CD14-positive monocyte (primary cell): ENCODE results near the gene RHOA. TPM values are rescaled to one million over a fixed set of nuclear protein-coding genes. Genes with fewer than 3 reads are reported as not detected.

Experiments used
- DNase-seq, 3 donors: peaks; one replicate each; pipeline ENCODE4 v3.0.0-alpha.2; 2011 to 2022
- H2AFZ ChIP-seq: 2 replicates; pipeline ENCODE4 v1.6.0; 2012; ENCODE audit warnings: mild to moderate bottlenecking, low read depth, low read length, inconsistent platforms; ENCODE audit not compliant: insufficient read depth, poor library complexity, severe bottlenecking
- H3K27ac ChIP-seq, 2 donors: 1 replicate in 1 of 2; 2 replicates in 1 of 2; pipeline ENCODE4 v1.5.1; 2012 to 2013; ENCODE audit warnings: low read length in 2 of 2, control low read depth in 1 of 2, inconsistent platforms in 1 of 2, low read depth in 1 of 2, mild to moderate bottlenecking in 1 of 2
- H3K27me3 ChIP-seq, 2 donors: one replicate each; pipeline versions ENCODE4 v1.6.0 to v1.6.1; 2011 to 2013; ENCODE audit warnings: low read length in 2 of 2; ENCODE audit not compliant: control insufficient read depth in 2 of 2, insufficient read depth in 2 of 2
- H3K36me3 ChIP-seq, 2 donors: replicated peaks in 1 of 2; 1 replicate in 1 of 2; 2 replicates in 1 of 2; pipeline versions ENCODE4 v1.5.1 to v1.6.1; 2012 to 2013; ENCODE audit warnings: low read length in 2 of 2, control low read depth in 1 of 2, inconsistent platforms in 1 of 2, mild to moderate bottlenecking in 1 of 2; ENCODE audit not compliant: insufficient read depth in 2 of 2, control insufficient read depth in 1 of 2
- H3K4me1 ChIP-seq, 2 donors: 1 replicate in 1 of 2; 2 replicates in 1 of 2; pipeline versions ENCODE4 v1.5.1 to v1.6.1; 2012 to 2013; ENCODE audit warnings: low read length in 2 of 2, control low read depth in 1 of 2, inconsistent platforms in 1 of 2, mild to moderate bottlenecking in 1 of 2, moderate library complexity in 1 of 2; ENCODE audit not compliant: insufficient read depth in 2 of 2, control insufficient read depth in 1 of 2
- H3K4me2 ChIP-seq: replicated peaks from 2 replicates; pipeline ENCODE3; 2012; ENCODE audit warnings: low read length, moderate library complexity, mild to moderate bottlenecking; ENCODE audit not compliant: poor library complexity, severe bottlenecking; ENCODE audit errors: extremely low read depth
- H3K4me3 ChIP-seq, 3 experiments: fragments of 200-600 bp in 1 of 3; sonication (generic) in 1 of 3; replicated peaks in 1 of 3; 1 replicate in 2 of 3; 2 replicates in 1 of 3; pipeline ENCODE4 v1.5.1; 2011 to 2013; ENCODE audit warnings: low read length in 3 of 3, mild to moderate bottlenecking in 3 of 3, control low read depth in 2 of 3, low read depth in 2 of 3, inconsistent platforms in 1 of 3, moderate library complexity in 1 of 3
- H3K79me2 ChIP-seq: 2 replicates; pipeline ENCODE4 v1.6.0; 2012; ENCODE audit warnings: mild to moderate bottlenecking, control low read depth, inconsistent platforms, low read length, moderate library complexity; ENCODE audit not compliant: insufficient read depth
- H3K9ac ChIP-seq: 2 replicates; pipeline ENCODE4 v1.6.0; 2017; ENCODE audit warnings: low read length, mild to moderate bottlenecking; ENCODE audit not compliant: insufficient read depth, poor library complexity, severe bottlenecking
- H3K9me3 ChIP-seq, 2 donors: replicated peaks in 1 of 2; 1 replicate in 1 of 2; 2 replicates in 1 of 2; pipeline versions ENCODE4 v1.5.1 to v1.6.1; 2012 to 2013; ENCODE audit warnings: low read length in 2 of 2, control low read depth in 1 of 2; ENCODE audit not compliant: control insufficient read depth in 1 of 2, insufficient read depth in 1 of 2
- H4K20me1 ChIP-seq: 2 replicates; pipeline ENCODE4 v1.6.0; 2012; ENCODE audit warnings: mild to moderate bottlenecking, low read length, control low read depth, moderate library complexity; ENCODE audit not compliant: insufficient read depth
- H3K27ac Mint-ChIP-seq, 7 donors: one replicate each; pipeline ENCODE4 v1.8.0; 2020; ENCODE audit warnings: mild to moderate bottlenecking in 7 of 7, mixed read lengths in 7 of 7, moderate library complexity in 6 of 7, inconsistent platforms in 2 of 7
- H3K27me3 Mint-ChIP-seq, 3 donors: one replicate each; pipeline ENCODE4 v1.8.0; 2021 to 2022; ENCODE audit warnings: low read depth in 3 of 3, mild to moderate bottlenecking in 3 of 3, mixed read lengths in 3 of 3, moderate library complexity in 3 of 3, inconsistent platforms in 1 of 3
- H3K36me3 Mint-ChIP-seq, 2 donors: one replicate each; pipeline ENCODE4 v1.8.0; 2020; ENCODE audit warnings: mixed read lengths in 2 of 2, inconsistent platforms in 1 of 2, mild to moderate bottlenecking in 1 of 2
- H3K4me1 Mint-ChIP-seq: one replicate; pipeline ENCODE4 v1.8.0; 2020; ENCODE audit warnings: mild to moderate bottlenecking, mixed read lengths
- H3K4me3 Mint-ChIP-seq, 2 donors: one replicate each; pipeline ENCODE4 v1.8.0; 2020; ENCODE audit warnings: mild to moderate bottlenecking in 2 of 2, mixed read lengths in 2 of 2, moderate library complexity in 1 of 2
- H3K9me3 Mint-ChIP-seq, 7 donors: one replicate each; pipeline ENCODE4 v1.8.0; 2020 to 2022; ENCODE audit warnings: mixed read lengths in 7 of 7, mild to moderate bottlenecking in 6 of 7, moderate library complexity in 6 of 7, inconsistent platforms in 2 of 7
- WGBS: methylation state at CpG from one replicate; pipeline ENCODE4 v1.1.5; 2013; ENCODE audit warnings: missing lambda C conversion rate; ENCODE audit not compliant: insufficient coverage; 5-methylcytosine and 5-hydroxymethylcytosine counted together
- intact Hi-C, 2 donors: fragments of 100-400 bp; cut with micrococcal nuclease; formaldehyde crosslinking; loops; one replicate each; pipeline versions ENCODE4 v1.15.0 to v1.15.1; 2023
- polyA plus RNA-seq, 3 donors: library from polyadenylated mRNA; depleted of rRNA in 1 of 3; unstranded in 2 of 3; stranded (reverse) in 1 of 3; fragments of 300-500 nt in 2 of 3; fragments of >200 nt in 1 of 3; fragmentation: Illumina TruSeq in 2 of 3; gene quantifications; 1 replicate in 2 of 3; 2 replicates in 1 of 3; pipeline ENCODE4 v1.2.3, GENCODE V29; 2012 to 2021
- TF ChIP-seq, protein P1 (sequence below): fragments of 200-600 bp; IDR thresholded peaks from one replicate; pipeline ENCODE4 v1.8.0; 2022; ENCODE audit warnings: antibody characterized with exemption, mild to moderate bottlenecking

Gene RHOA
- polyA plus RNA-seq, 3 donors: 624 to 1,306 (median 1,179) TPM

DNA sequence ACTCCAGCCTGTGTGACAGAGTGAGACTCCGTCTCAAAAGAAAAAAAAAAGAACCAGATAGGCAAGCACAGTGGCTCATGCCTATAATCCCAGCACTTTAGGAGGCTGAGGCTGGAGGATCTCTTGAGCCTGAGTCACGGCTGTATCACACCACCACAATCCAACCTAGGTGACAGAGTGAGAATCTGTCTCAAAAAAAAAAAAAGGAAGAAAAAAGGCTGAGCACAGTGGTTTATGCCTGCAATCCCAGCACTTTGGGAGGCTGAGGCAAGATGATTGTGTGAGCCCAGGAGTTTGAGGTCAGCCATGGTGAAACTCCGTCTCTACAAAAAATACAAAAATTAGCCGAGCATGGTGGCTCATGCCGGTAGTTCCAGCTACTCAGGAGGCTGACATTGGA is 23.0 kb upstream of the RHOA start:
- Histone ChIP-seq H3K9me3 (no peaks in the 10 kb centered on the region), H3K9ac (no peak overlapping the region), H4K20me1 (no peaks in the 10 kb centered on the region), H3K4me2 (no peak overlapping the region), H2AFZ (no peak overlapping the region), H3K27me3 (no peaks in the 10 kb centered on the region), H3K27ac (no peak overlapping the region), H3K4me3 (no peak overlapping the region), H3K79me2 (no peaks in the 10 kb centered on the region), H3K4me1 (peaks cover 4 to 5% of the 10 kb centered on the region in 2 donors), H3K36me3 (no peaks in the 10 kb centered on the region)
- Mint-ChIP-seq H3K4me3 (no peak overlapping the region), H3K36me3 (no peaks in the 10 kb centered on the region), H3K4me1 (peaks cover 1% of the 10 kb centered on the region), H3K27me3 (peaks cover 0 to 2% (median 0%) of the 10 kb centered on the region in 3 donors), H3K9me3 (no peaks in the 10 kb centered on the region), H3K27ac (peak overlapping the region in 1 of 7 donors; percentile 55)
- intact Hi-C loops: no loop called here
- TF ChIP-seq, protein P1, sequence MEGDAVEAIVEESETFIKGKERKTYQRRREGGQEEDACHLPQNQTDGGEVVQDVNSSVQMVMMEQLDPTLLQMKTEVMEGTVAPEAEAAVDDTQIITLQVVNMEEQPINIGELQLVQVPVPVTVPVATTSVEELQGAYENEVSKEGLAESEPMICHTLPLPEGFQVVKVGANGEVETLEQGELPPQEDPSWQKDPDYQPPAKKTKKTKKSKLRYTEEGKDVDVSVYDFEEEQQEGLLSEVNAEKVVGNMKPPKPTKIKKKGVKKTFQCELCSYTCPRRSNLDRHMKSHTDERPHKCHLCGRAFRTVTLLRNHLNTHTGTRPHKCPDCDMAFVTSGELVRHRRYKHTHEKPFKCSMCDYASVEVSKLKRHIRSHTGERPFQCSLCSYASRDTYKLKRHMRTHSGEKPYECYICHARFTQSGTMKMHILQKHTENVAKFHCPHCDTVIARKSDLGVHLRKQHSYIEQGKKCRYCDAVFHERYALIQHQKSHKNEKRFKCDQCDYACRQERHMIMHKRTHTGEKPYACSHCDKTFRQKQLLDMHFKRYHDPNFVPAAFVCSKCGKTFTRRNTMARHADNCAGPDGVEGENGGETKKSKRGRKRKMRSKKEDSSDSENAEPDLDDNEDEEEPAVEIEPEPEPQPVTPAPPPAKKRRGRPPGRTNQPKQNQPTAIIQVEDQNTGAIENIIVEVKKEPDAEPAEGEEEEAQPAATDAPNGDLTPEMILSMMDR: no peak
- WGBS: 96% methylated on average over 3 of the region's 5 CpGs
- no peak for DNase-seq

DNA sequence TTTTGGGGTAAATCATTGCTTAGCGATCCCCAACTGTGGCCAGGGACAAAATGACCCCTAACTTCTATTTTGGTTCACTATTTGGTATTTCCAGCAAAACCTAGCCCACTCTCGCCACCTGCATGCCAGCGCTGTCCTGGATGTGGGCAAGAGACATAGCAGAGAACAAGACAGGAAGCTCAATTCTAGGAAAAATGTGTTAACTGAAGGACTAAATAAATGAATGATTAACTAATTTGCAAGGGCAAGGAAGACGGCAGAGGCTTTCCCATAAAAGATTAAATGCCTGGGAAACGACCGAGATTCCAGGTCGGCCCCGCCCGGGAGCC is 16.9 kb upstream of the RHOA start:
- Histone ChIP-seq H3K4me1 (peaks cover 15 to 19% of the 10 kb centered on the region in 2 donors), H3K4me3 (peak overlapping the region; percentile 33 to 95 (median 61)), H4K20me1 (no peaks in the 10 kb centered on the region), H2AFZ (peak overlapping the region; percentile 96), H3K9ac (peak overlapping the region; percentile 81), H3K27me3 (no peaks in the 10 kb centered on the region), H3K36me3 (peaks cover 10 to 18% of the 10 kb centered on the region in 2 donors), H3K79me2 (no peaks in the 10 kb centered on the region), H3K4me2 (peak overlapping the region; percentile 85), H3K9me3 (no peaks in the 10 kb centered on the region), H3K27ac (peak overlapping the region; percentile 85 to 93)
- intact Hi-C loops: loop anchor here in 1 of 2 donors (2.0 kb wide), 1 partner anchor 16 kb away; the partner anchor contains the start of gene TCTA
- no peak for DNase-seq
- peaks cover 14% of the 10 kb centered on the region for H3K4me1 Mint-ChIP-seq
- peaks cover 19 to 23% of the 10 kb centered on the region in 2 donors for H3K36me3 Mint-ChIP-seq
- TF ChIP-seq, protein P1: no peak
- peaks cover 0 to 2% (median 0%) of the 10 kb centered on the region in 7 donors for H3K9me3 Mint-ChIP-seq
- H3K4me3 Mint-ChIP-seq: peak overlapping the region; percentile 94 to 95
- 0% methylated on average over 7 of the region's 9 CpGs for WGBS
- no peaks in the 10 kb centered on the region for H3K27me3 Mint-ChIP-seq
- peak overlapping the region in 5 of 7 donors; percentile 50 to 98 (median 97) for H3K27ac Mint-ChIP-seq
